Cortex of kidney (tissue), 1 donor: ENCODE measurements around the gene DLG2.
"Not testable (repeated sequence)": the region's sequence is repeated elsewhere in the genome, so short reads cannot be mapped to it uniquely, and the experiment has no call there.

ENCODE experiments used
- DNase-seq: peaks from one replicate; lab custom pipeline; 2025; lab: John Stamatoyannopoulos, UW

Gene DLG2

GRCh38 chr11:83782329-83782728, 1844.8 kb downstream of the DLG2 start:
- DNase-seq = no peak

DNA sequence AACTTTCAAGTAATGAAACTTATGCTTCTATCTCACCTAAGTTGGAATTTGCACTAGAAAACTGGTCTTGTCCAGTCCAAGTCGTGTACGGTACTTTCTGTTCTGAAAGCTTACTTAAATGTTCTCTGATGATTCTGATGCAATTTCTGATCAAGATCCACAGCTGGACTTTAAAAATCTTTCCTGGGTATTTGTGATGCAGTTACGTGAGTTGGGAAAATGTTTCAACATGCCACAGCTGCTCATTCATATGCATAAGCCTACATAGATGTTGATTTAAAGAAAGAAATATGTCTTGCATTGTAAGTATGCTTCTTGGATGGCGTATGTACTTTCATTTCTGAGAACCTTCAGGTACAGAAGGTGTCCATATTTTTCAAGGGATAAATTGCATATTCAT, 1847.3 kb downstream of the DLG2 start:
- no peak for DNase-seq

DNA sequence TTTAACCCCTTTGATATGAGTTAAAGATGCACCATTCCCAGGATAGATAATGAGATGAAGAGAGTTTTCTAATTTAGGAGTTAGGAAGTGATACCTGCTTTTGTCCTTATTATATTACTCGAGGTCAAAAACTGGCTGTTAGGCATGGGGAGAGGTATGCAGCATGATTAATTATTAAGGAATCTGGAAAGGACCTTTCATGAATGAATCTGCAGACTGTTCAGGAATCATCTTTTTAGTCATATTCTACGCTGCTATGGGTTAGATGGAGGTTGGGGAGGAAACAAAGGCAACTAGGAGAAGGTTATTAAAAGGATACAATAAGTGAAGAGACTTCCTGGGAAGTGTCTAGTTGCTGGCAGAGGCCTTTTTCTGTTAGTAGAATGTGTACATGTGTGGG, 1848.5 kb downstream of the DLG2 start:
- no peak for DNase-seq

DNA sequence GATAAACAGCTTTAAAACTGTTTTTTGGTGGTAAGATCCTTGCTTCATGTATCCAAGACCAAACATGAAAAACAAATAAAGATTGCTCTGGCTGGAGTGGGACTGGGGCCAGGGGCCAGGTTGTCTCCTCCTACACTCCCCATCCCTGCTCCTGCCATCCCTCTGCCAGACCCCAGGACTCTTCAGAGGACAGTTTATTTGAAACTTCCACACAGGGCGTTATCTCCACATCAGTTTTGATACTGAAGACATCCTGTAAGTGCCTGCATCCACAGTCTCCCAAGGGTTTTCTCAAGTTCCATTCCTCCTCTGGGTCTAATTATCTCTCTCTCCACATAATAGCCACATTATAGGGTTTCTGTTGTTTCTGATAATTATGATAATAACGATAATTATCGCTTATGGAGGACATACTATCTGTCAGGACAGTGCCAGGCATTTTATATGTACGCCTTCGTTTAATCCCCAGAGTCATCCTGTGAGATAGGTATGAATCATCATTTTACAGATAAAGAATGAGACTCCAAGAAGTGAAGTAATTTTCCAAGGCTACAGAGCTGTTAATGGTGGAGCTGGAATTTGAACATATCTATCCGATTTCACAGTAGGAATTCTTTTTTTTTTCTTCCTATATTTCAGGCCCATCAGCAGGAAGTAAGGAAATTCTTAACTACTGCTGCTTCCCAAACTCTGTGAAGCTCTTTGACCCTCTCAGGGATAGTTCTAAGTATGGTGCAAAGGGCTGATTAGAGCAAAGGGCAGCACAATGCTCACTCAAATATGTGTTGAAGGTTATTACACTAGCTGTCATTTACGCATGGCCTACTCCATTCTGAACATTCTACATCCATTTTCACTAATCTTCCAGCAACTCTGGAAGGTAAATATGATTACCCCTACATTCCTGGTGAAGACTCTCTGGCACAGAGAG, 1852.9 kb downstream of the DLG2 start:
- no peak for DNase-seq

GRCh38 chr11:83768489-83768888, 1858.7 kb downstream of the DLG2 start:
- no peak for DNase-seq

- no peak for DNase-seq
Observed at GRCh38 chr11:83766932-83767331, 1860.2 kb downstream of the DLG2 start.

DNA sequence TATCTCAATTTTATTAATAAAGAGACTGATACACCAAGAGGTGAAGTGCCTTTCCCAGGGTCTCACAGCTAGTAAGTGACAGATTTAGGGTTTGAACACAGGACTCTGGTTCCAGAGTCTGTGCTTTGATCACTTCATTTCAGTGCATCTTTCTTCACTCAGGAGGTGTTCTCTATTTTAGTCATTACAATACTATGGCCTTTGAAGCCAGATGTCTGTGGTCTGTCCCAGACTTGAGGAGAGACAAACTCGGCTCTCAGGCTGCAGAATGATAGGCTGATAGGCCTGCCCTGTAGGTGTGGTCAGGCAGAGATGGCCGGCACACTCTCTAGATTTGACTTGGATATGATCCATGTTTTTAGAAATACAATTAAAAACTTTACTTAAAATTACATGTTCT, 1862.5 kb downstream of the DLG2 start:
- no peak for DNase-seq

- no peak for DNase-seq
Observed at GRCh38 chr11:83760932-83761331, 1866.2 kb downstream of the DLG2 start.

GRCh38 chr11:83759148-83759547, 1868.0 kb downstream of the DLG2 start:
- no peak for DNase-seq

GRCh38 chr11:83751041-83751440, 1876.1 kb downstream of the DLG2 start:
- no peak for DNase-seq

- DNase-seq = no peak
Observed at GRCh38 chr11:83746921-83747585, 1880.1 kb downstream of the DLG2 start.

DNA sequence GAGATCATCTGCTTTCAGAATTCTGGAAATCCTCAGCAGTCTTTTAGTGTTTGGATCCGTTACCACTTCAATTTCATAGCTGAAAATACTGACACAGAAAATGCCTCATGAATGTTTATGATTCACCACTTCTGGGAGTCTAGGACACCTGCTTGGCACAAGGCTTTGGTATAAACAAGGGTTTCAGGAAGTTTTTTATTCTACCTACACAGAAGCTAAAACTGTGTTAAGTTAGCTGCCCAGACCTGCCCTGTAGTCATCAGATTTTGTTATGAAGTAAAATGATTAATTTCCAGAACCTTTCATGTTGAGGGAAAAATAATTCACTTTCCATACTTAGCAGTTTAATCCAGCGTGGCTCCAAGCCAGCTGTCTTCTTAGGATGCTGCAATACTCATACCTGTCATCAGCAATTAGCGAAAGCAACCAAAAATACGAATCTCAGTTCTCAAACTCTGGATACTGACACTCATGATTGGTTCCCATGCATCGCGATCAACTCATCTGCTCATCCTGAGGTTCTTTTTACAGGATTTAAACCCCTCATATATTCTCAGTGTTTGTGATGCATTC, 1882.4 kb downstream of the DLG2 start:
- DNase-seq = no peak

DNA sequence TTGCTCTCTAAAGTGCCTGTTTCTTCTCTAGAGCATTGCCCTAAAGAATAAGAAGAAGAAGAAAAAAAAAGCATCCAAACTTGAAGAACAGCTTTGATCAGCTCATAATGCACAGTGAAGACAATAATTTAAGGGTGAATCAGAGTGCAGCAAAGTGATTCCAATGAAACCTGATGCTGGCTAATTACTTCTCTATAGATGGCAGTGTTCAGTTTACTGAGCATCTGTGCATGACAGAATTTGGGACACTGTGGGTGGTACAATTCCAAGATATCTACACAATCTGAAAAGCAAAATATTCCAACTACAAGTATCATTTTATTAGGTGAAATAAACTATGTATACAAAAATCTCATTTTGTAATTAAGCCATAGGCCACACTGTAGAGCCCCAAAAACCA, 1890.5 kb downstream of the DLG2 start:
- DNase-seq = no peak

- no peak for DNase-seq
Observed at GRCh38 chr11:83734120-83734519, 1893.0 kb downstream of the DLG2 start.

DNA sequence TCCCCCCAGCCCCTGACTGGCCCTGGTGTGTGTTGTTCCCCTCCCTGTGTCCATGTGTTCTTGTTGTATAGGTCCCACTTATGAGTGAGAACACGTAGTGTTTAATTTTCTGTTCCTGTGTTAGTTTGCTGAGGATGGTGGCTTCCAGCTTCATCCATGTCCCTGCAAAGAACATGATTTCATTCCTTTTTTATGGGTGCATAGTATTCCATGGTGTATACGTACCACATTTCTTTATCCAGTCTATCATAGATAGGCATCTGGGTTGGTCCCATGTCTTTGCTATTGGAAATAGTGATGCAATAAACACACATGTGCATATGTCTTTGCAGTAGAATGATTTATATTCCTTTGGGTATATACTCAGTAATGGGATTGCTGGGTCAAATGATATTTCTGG, 1895.9 kb downstream of the DLG2 start:
- DNase-seq = not testable (repeated sequence)

- DNase-seq = no peak
Observed at GRCh38 chr11:83728281-83728680, 1898.9 kb downstream of the DLG2 start.

DNA sequence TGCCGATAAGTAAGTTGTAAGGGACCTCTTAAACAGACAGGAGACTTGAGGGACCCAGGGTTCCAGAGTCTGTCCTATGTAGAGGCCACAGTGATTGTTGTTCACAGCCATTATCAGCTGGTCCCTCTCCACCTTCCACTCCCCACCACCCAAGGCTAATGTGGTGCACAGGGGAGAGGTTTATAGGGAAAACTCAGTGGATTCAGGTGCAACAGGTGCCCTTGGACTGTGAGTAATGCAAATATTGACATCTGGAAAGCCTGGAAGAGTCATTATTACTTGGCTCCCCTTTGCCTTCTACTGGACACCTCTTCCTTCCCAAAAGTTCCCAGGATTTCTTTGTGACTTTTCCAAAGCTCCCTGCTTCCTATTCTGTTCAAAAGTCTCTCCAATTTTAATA, 1899.9 kb downstream of the DLG2 start:
- DNase-seq = no peak

- DNase-seq = no peak
Observed at GRCh38 chr11:83726316-83726715, 1900.8 kb downstream of the DLG2 start.

- no peak for DNase-seq
Observed at GRCh38 chr11:83725728-83726127, 1901.4 kb downstream of the DLG2 start.

- no peak for DNase-seq
Observed at GRCh38 chr11:83725269-83725560, 1901.9 kb downstream of the DLG2 start.

GRCh38 chr11:83723999-83724398, 1903.1 kb downstream of the DLG2 start:
- DNase-seq = no peak

DNA sequence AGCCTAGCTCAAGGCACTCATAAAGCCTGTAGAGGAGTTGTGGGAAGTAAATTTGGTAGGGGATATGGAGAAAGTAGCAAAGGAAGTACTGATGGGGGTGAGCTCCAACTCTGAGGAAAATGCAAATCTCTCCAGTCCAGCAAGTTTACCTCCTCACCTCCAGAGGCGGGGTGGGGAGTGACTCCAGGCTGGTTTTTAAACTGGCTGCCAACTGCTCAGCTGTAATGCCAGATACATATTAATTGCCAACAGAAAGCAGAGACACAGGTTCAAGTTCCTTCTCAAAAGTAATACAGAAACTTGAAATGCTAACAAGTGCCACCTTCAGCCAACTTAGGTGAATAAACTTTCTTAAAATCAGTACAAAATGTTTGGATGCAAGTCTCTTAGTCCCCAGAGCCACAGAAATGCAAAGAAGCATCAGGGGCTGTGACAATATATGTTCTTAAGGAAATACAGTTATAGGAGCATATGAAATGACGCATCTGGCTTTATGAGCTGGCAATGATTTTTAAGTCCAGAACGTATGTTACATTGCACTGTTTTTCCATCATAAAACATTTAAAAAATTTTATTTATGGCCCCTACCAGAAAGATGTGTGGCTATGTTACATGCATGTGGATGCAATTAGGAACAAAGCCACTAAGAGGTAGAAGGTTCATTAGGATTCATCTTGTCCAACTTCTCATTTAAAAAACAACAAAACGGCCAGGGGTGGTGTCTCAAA, 1904.6 kb downstream of the DLG2 start:
- no peak for DNase-seq

DNA sequence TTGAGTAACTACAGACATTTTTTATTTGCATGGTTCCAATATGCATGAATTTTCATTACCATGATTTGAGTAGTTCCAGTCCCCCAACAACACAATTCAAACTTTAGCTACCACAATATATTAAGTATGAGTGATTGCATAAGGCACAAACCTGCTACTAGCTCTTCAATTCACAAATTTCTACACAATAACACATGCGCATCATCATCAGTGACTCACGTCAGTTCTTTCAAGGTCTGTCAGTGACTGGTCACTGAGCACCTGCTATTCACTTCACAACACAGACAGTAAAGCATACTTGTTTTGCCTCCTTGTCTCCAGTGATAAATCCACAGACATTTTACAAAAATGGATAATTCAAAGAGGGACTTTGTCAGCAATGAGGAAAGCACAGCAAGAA, 1905.9 kb downstream of the DLG2 start:
- no peak for DNase-seq
